HG03432 (cell line): ENCODE measurements around the gene ARSJ.

ENCODE experiments used
- ATAC-seq: cut with Tn5 transposase; IDR thresholded peaks from one replicate; pipeline ENCODE4 v1.9.1; 2021; ENCODE audit warnings: mild to moderate bottlenecking, moderate library complexity; ENCODE audit not compliant: unreplicated experiment

Gene ARSJ

GRCh38 chr4:113990886-113991285 lies 11.4 kb upstream of the ARSJ start:
- no peak for ATAC-seq

GRCh38 chr4:113987382-113987941 lies 8.0 kb upstream of the ARSJ start:
- no peak for ATAC-seq

DNA sequence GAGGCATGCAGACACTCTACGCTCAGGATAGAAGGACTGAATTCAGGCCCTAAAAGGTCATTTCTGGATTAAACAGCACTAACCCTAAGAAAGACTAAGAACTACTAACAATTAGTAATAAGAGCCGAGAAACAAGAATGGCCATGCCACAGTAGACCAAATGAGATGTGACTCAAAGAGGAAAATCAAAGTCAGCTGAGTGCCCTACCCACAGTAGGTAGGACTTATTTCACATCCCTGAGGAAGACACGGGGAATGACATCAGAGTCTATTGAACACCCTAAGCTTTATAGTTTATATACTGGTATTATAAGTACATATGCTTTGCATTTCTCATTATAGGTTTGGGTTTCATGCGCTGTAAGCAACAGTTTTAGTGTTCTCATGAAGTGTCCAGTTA lies 2.7 kb upstream of the ARSJ start:
- ATAC-seq = no peak

DNA sequence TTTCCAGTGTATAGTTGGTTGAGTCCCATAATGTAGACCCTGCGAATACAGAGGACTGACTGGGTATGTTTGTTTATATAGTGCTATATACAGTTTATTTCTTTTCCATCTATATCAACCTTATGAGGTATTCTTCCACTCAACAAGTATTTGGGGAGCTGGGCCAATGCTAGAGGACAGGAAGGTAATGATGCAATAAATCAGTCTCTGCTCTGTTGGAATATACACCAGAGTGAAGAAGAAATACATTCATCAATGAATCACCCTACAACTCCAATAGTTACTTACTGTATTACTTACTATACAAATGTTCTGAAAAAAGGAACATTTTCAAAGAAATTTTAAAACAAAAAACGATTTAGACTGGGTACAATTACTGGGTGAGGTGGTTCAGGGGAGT lies 2.1 kb upstream of the ARSJ start:
- ATAC-seq = no peak

GRCh38 chr4:113979905-113980615 lies 613 bp upstream of the ARSJ start:
- ATAC-seq = peak; percentile 52

DNA sequence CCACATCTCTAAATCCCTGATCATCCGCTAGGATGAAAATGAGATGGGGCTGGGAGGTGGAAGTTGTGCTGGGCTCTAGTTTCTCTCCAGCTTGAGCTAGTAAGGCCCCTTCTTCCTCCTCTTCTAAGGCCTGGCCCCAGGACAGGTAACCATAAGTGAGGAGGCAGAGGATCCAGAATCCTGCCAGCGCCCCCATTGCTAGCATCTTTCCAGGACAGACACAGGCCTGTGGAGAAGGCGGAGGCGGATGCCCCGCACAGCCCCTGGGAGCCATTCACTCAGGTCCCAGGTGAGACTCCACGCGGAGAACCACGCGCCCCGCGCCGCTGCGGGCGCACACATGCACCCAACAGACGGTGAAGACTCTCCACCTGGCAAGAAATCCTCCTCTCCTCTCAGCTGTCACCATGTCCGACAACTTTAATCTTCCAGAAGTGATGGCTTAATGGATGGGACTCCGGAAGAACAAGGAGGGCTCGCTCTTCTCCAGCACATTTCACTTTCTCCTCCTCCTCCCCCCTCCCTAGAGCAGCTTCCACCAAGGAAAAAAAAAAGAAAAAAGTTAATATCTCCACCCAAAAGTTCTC lies 793 bp downstream of the ARSJ start:
- ATAC-seq = no peak

DNA sequence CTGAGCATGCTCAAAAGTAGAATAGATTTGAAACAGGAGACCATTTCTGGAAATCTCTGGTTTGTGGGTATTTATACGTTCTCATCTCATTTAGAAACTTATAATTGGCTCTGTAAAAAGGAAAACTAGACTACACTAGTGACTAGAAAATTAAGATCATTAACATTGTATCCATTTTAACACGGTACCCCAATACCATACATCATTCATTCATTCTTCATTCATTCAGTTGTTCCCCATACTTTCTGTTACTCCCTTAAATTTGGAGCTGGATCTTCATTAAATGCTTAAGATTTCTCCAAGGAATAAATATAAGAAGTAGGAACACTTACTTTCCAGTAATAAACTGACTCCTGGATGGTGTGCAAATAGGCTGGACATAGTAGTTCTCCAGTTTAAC lies 1.3 kb downstream of the ARSJ start:
- ATAC-seq = no peak

DNA sequence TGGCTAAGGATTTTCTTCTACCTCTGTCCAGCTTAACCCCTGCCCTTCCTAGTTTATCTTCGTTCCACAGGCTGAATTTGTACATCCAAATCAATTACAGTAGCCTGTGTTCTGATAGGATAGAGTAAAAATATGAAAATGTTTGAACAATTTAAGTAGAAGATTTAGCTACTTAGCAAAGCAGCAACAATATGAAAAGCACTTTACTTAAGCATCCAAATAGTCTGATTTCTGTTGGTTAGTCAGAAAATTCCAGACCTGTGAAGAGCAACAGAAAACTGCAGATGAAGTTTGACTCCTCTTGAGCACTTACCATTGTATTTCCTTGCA lies 2.0 kb downstream of the ARSJ start:
- no peak for ATAC-seq

DNA sequence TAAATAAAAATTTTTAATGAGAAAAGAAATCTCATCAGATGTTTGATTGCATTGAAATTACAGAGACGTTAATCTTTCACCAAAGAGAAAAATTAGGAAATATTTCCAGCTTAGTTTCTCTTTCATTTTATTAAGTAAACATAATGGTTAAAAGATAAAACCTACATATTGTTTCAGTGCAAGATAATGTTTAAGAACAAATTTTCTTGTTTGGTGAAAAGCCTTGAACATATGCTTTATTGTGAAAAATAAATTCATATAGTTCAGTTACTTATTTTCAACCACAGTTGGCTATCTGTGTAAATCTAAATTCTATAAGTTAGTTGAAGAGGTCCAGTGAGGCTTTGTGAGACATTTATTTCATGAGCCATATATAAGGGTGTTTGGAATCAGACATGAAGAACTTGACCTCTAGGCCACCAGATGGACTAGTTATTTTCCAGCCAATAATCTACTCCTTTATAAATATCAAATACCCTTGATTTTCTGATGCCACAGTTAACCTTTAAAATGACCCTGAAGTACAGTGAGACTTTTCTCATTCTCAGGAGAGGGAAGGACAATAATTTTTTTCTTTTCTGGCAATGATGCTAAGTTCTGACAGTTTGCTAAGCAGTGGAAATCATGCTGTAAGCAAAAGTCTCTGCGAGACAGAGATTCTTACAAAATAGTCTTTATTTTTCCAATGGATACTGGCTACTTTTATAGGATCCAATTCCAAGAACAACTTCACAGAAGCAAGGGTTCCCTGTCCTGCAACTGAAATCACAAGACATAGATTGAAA lies 2.5 kb downstream of the ARSJ start:
- no peak for ATAC-seq

DNA sequence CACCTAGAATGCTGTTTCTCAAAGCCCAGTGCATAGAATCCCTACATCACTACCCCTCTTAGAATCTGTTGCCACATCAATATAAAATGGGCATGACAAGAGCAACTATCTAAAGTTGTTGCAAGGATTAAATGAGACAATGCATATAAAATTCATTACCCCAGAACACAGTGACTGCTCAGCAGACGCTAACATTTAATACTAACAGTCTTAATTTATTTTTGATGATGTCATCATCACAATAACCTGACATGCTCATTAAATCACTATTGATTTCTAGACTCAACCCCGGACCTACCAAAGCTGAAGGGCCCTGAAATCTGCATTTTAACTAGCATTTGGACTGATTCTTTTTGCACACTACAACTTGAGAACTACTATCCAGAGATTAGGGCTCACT lies 3.9 kb downstream of the ARSJ start:
- no peak for ATAC-seq

GRCh38 chr4:113974467-113974866 lies 5.0 kb downstream of the ARSJ start:
- ATAC-seq = no peak

- ATAC-seq = no peak
Observed at GRCh38 chr4:113973345-113973744, 6.1 kb downstream of the ARSJ start.

- ATAC-seq = no peak
Observed at GRCh38 chr4:113972781-113973180, 6.7 kb downstream of the ARSJ start.

DNA sequence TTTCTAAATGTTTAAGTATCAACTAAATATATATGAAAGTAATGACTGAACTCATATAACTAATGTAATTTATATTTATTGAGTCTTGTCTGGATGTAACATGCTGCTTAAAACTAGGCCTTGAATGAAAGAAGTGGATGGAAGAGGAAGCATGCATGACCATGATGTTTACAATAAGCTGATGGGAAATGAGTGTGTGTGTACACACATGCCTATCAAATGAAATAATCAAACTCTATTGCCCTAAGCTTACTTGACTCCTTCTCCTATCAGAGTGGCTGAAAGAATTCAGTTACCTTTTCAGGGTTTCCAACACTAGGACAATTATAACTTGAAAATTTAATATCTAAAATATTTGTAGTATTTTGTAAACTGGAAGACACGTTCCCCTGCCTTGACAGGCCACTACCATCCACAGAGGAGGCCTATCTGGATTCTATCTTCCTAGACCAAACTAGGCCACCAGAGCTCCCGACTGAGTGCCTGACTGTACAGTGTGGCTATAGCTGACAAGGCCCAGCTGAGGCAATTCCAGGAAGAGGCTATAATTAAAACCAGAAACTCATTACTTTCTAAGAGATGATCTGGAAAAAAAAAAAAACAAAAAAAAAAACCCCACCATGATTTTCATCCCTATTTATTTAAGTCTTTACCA lies 7.6 kb downstream of the ARSJ start:
- ATAC-seq = no peak

GRCh38 chr4:113969709-113970334 lies 9.6 kb downstream of the ARSJ start:
- ATAC-seq = no peak

DNA sequence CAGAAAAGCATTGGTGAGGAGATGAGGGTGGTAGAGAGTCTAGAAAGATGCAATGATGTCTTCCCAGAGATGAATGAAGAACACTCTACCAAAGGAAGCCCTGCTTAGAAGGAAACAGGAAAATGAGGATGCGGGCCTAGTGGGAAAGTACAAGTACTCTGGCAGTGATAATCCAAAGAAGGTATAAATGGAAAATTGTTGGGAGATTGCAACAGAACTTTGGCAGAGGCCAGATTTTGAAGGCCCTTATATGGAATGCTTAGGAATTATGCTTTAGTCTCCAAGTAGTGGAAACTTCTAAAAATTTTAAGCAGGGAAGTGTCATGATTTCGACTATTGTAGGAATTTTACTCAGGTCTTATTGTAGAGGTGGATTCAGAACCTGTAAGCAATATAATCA lies 11.0 kb downstream of the ARSJ start:
- ATAC-seq = no peak

- no peak for ATAC-seq
Observed at GRCh38 chr4:113967687-113968086, 11.8 kb downstream of the ARSJ start.

DNA sequence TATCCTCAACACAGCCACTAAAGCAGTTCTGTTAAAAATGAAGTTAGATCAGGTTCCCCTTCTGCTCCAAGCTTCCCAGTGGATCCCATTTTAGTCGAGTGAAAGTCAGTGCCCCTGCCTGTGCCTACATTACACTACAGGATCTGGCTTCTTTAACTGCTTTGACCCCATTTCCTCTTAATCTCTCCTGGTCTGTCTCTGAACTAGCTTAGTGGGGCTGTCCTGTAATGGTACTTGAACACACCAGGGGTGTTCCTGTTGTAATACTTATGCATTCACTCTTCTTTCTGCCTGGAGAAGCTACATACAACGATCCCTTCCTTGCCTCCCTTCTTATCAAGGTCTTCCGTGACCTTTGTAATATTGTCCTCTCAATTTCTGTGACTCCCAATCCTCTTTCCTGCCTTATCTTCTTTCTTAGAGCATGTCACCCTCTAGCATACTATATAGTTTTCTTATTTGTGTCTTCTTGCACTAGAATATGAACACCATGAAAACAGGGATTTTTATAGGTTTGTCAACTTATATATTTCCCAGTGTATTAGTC lies 16.7 kb downstream of the ARSJ start:
- ATAC-seq = no peak

- no peak for ATAC-seq
Observed at GRCh38 chr4:113962016-113962347, 17.5 kb downstream of the ARSJ start.

- no peak for ATAC-seq
Observed at GRCh38 chr4:113960684-113961321, 18.6 kb downstream of the ARSJ start.
